Activated CD4-positive, CD25-positive, alpha-beta regulatory T cell treated with anti-CD3 and anti-CD28 coated beads, Interleukin-2, amount 50 U/mL, for 72 hours (primary cell): ENCODE results near the gene FNBP1.

Source experiments
- DNase-seq: peaks from one replicate; pipeline ENCODE4 v3.0.0; 2021

FNBP1 gene

DNA sequence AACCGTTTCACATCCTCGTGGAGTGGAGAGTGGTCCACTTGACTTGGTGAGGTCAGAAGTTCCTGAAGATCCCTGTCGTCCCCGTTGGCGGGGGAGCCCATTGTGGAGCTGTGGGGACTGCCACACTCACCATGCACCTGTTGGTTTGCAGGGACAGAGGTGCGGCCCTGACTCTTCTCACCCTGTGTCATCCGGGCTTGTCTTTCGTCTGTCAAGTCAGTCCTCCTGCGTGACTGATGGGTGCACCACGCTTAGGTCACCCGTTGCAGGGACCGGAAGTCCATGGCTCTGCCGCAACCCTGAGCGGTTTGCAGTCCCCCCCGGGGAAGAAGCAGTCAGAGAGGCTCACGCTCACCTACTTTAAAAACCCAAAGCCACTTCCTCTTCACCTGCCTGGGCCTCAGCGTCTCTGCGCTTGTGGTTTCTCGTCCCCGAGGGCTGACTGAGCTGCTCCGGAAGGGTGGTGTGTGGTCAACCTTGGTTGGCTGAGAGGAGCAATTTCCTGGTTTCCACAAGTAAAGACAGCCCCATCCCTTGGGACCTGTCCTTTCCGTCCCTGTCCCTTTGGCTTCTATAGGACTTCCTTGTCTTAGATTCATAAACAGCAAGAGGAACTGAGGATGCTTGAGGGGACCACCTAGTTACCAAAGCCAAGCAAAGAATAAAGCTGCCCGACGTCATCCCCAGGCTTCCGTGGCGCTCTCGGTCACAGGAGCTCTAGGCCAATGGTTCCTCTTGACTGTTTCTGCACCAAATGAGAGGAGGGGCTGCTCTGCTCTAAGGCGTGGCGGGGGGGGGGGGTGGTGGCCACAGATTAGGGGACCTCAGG lies 154.5 kb downstream of the FNBP1 start:
- DNase-seq: peak; percentile 90

DNA sequence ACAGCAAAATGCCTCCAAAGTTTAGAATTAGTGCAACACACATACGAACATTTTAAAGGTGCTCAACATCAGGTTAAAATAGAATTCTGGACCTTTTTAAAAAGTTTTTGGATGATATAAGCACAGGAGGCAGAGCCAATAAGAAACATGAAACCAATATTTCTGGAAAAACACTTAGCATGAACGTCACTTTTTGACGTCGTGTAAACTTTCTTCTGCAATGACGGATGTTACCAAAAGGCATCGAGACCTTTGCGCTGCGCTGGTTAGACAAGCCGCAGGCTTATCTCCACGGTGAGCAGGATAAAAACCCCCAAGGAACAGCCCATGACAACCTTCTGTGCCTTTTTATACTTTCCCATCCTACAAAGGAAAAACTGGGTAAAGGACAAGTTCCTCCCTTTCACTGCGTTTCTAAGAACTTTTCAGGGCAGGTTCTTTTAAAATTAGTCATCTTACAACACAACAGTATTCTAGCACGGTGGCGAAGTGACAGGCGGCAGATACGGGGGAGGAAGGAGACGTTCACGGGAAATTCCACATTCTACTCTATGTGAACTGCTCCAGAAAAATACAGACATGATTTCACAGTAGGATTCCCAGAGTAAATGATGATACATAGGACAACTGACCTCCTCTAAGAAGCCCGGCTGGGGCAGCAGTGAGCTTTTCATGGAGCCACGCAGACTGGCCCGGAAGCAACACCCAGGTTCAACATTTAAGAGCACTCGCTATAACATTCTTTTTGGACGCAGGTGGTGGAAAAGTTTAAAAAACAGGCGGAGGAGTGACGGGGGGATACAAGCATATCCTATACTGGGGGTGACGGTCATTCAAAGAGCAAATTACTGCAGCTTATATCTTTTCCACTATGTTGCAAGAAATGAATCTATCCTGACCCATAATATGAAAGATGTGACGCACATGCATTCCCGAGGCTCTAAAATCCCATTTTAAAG lies 155.4 kb downstream of the FNBP1 start:
- peak; percentile 51 for DNase-seq

DNA sequence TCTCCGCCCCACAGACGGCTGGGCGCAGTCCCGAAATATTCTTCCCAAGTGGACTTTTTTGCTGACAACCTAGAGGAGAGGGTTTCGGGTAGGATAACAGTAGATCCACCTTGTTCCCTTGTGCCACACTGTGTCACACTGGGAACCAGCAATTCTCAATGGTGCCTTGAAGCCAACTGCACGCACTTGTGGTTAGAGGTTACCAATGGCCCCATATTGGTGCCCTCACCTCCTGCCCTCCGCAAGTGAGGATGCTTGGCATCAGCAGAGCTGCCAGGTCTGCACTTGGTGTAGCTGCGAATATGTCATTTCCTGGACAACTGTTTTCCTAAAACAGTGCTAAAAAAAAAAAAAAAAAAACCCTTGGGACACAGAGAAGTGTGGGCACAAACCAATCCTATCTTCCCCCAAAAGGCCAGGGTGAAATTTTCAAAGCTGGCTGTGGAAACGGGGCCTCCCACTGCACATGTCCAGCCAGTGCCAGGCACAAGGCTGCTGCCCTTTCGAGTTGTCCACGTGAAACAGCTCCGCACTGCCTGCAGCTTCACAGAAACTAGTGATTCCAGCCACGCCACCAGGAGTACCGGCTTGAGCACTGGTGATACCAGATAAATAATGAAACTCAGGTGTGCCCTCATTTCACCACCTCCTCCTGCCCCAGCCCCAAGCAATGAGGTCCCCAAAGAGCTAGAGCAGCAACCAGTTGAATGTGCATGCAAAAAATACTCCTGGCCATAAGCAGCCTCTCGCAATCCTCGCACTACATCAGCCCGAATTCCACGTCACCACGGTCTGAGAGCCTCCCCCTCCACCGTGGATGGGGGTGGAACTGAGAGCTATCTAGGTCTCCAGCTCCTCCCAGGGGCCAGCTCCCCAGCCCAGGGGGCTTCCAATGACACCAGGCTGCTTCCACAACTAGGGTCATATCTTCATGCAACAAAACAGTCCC lies 156.5 kb downstream of the FNBP1 start:
- DNase-seq: peak; percentile 62

DNA sequence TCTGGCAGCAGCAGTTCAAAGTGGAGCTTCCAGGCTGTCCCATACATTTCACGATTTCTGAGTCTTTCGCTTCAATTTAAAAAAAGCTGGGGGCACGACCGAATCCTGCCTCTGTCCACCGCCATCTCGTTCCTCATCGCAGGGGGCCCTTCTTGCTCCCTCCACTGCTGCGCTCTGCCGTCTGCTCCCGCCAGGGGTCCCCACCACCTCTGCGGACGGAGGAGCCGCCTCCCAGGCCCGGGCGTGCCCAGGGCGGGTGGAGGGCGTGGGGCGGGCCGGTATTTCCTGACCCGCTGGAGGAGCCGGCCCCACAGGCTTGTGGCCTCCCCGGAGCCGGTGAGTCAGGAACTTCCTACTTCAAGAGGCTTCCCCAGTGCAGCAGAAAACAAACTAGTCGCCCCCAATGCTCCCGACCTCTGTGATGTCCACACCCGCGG lies 157.3 kb downstream of the FNBP1 start:
- peak; percentile 91 for DNase-seq

DNA sequence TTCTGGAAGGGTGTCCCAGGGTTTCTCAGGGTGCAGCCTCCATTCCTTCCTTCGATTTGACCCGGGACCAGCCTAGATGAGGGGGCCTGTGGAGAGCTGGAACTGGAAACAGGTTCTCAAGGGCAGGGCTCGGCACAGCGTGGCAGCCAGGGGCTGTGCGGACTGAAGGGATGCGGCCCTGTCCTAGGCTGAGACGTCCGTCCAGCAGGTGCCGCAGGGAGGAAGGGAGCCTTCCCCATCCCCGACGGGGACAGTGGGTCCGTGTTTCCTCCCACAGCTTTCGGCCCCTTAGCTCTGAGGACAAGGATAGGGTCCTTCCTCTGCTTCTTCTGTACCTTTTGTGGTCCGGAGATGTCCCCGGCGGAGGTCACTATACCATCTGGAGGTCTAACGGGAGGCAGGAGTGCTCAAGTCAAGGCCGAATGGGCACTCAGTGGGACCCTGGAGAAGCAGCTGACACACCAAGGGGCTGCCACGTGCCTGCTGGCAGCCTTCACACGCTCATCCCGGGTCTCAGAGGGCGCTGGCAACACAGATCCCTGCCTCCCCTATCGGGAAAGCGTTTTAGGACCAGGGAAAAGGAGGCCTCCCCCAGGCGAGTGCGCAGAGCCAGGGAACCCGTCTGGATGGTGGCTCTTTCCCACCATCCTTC lies 157.8 kb downstream of the FNBP1 start:
- DNase-seq: peak; percentile 63

DNA sequence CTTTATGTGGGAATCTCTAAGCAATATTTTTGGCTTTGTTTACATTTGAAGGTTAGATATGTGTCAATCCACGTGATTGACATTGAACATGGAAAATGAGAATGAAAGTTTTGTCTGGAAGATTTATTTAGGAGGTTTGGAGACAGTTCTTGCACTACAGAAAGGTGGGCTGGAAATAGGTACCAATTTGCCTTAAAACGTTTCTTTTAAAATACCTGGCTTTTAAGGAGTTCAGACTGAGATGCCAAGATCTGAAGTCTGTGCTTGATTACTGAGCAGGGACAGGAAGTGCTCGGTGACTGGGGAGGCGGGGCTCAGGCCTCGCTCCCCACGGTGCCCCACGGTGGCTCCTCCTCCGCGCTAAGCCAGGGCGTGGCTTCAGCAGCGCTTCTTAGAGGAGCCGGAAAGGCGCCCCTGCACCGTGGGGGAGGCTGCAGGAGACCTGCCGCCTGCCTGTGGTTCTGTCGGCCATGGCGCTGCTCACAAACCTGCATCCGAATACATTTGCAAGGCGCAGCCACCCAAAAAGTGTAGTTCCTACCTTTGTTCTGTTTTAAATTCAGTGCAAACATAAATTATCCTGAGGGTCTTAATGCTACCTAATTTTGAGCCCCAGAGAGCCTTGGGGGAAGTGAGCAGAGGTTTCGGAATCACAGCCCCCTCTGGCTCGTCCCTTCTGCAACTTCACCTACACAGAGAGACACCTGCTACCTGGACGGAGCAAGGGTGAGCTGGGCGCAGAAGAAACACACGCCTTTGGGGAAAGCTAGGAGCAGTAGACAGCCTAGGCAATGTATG lies 158.6 kb downstream of the FNBP1 start:
- DNase-seq: peak; percentile 96

DNA sequence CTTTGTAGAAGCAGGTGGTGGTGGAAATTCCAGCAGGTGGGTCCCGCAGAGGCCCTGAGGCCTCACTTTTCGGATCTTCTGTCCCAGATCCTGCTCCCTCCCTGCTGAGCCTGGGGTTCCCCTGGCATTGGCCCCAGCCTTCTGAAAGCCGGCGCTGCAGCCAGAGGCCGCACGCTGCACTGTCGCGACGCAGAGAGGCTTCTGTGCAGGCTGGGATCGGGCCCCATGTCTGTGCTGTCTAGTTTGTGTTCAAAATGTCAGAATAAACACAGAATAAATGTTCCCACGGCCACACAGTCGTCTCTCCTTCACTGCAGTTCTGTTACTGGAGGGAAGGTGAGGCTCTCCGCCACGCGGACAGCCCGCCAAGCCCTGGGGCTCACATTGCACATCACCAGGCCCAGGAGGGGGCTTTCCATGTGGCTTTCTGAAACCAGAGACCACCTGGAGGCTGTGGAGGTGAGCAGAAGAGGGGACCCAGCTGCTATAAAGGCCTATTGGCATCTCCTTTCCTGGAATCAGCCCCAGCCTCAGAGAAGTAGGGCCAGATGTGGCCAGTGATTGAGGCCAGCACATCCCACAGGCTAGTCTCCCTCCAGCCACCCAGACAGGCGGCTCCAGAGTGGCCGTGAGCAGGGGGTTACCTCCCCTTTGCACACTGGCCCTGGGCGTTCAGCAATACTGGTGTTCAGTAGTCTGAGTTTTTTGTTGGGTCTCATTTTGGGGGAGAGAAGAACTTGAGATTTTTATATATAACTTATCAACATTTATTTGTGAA lies 161.3 kb downstream of the FNBP1 start:
- no peak for DNase-seq

DNA sequence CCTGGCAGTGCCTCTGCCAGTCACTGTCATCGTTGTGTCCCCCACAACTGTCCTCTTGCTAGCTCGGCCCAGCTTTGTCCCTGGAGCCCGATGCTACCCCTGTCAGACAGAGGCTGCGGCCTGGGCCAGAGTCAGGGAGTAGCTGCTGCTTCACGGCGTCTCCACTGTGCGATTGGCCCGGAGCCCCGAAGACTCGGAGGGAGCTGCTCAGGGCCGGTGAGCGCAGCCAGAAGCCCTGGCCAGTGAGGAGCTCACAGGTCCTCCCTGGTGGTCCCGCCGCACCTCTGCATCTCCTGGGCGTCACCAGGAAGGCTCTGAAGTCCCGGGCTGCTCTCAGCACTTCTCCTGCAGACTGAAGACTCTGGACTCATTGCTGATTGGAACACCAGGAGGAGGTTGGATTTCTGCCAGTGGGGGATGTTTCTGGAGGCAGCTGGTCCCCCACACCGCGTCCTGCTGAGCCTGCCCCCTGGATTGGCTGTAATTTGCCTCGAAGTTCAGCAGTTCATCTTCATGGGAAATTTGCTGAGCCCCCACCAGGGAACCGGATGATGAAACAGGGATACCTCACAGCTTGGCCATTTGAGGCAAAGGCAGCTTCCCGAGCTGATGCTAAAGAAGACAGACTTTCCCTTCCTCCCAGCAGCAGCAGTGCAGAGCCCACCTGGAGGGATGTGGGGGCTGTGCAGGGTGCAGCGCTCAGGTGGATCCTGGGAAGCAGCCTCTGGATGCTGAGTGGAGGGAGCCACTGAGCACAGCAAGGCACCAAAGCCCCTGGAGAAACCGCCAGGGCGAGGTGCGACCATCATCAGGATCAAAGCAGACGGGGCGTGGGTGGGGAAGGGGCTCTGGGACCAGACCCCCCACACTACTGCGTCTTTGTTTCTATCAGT lies 162.1 kb downstream of the FNBP1 start:
- DNase-seq: no peak

DNA sequence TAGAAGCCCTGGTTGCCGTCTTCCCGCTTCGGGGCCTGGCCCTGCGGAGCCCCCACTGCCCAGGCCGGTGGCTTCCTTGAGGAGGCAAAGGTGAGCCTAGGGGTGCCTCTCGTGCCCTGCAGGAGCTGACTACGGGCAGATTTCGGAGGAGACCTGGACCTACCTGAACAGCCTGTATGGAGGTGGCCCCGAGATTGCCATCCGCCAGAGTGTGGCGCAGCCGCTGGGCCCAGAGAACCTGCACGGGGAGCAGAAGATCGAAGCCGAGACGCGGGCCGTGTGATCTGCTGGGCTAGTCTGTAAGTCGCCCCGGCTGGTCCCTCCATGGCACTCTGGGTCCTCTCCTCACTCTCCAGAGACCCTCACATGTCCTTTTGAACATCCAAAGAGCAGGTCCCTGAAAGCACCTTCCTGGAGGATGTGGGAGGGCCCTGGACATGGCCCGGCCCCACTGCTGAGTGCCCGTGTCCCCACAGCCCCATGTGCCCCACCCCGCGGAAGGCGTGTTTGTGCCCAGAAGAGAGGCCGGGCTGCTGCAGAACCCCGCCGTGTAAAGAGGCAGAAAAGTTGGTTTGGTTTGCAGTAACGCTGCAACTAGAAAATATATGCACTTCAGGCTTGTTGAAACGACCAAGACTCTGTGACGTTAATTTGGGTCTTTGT lies 162.9 kb downstream of the FNBP1 start:
- DNase-seq: no peak

DNA sequence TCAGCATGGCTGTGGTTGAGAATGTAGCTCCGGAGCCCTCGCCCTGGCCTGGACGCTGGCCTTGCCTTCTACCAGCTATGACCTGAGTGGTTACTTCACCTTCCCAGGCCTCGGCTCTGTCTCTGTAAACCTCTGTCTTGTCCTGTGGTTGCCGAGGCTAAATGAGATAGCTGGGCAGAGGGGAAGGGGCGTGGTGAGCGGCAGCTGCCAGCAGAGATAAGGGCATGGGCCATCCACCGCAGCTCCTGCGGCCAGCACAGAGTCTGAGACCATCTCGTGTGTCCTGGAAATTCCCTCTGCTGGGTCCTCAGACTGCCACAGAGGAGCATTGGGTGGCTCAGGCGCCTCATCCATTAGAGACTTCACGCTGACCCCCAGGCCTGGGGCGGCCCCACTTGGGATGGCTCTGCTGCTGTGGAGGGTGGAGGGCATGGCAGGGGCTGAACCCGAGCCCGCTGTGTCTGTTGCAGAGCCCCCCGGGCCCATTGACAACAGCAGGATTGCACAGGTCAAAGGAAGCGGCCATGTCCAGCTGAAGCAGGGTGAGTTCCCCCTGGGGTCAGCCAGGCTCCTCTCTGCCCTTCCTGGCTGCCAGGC lies 163.8 kb downstream of the FNBP1 start:
- no peak for DNase-seq

DNA sequence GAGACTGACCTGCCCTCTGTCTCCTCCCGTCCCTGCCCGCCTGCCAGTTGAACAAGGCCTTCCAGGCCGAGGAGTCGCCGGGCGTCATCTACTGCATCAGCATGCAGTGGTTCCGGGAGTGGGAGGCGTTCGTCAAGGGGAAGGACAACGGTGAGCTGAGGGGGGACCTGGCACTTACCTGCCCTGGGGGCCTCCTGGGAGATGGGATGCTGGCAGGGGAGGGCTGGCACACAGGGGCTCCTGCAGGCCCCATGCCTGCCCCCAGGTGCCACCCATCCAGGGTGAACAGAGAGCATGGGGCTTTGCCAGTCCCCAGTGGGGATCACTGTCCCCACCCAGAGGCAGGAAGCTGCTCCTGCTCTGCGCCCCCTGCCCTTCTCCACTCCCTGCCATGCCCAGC lies 164.7 kb downstream of the FNBP1 start:
- no peak for DNase-seq

DNA sequence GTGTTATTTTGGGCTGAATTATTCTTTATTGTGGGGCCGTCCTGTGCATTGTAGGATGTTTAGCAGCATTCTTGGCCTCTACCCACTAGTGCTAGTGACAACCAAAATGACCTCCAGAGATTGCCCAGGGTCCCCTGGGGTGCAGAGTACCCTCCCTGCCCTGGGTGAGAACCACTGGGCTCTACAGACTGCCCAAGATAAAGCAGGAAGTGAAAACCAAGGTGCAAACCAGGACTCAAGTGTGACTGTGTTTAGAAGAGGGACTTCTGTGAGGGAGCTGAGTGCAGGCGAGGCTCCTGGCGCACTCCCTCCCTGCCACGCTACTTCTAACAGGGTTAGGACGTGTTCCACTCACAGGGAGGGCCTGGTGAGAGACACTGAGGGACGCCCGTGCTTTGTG lies 166.2 kb downstream of the FNBP1 start:
- no peak for DNase-seq

DNA sequence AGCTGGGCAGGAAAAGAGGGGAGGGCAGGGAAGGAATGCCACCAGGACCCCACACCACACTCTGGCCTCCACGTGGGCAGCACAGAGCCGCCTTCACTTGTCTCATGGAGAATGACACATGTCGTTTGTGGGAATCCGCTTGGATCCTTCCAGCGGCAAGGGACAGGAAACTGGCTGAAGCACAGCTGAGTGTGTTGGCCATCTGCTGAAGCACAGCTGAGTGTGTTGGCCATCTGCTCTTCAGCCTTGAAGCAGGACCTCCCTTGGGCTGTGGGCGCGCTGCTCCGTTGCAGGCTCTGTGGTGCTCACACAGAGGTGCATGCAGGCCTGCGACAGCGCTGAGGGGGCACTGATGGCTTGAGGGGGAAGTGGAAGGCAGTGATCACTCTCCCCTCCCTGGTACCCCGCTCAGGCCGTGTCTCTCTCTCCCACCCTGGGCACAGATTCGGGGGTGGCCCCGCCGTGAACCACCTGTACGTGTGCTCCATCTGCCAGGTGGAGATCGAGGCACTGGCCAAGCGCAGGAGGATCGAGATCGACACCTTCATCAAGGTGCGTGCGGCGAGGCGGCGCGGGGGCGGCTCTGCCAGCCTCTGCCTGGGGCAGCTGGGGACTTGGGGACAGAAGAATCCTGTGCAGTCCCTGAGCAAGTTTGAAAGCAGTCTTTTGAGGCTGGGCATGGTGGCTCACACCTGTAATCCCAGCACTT lies 167.1 kb downstream of the FNBP1 start:
- DNase-seq: no peak

DNA sequence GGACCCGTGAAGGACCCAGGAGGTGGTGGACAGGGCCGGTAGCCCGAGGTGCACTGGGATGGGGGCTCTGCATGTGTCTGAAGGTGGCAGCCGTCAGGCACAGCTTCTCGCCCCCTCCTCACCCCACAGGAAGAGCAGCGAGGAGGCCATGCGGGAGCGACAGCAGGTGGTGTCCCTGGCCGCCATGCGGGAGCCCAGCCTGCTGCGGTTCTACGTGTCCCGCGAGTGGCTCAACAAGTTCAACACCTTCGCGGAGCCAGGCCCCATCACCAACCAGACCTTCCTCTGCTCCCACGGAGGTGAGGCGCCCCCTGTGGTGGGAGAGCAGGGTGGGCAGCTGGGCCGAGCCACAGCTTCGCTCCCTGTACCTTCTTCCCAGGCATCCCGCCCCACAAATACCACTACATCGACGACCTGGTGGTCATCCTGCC lies 167.8 kb downstream of the FNBP1 start:
- DNase-seq: no peak

DNA sequence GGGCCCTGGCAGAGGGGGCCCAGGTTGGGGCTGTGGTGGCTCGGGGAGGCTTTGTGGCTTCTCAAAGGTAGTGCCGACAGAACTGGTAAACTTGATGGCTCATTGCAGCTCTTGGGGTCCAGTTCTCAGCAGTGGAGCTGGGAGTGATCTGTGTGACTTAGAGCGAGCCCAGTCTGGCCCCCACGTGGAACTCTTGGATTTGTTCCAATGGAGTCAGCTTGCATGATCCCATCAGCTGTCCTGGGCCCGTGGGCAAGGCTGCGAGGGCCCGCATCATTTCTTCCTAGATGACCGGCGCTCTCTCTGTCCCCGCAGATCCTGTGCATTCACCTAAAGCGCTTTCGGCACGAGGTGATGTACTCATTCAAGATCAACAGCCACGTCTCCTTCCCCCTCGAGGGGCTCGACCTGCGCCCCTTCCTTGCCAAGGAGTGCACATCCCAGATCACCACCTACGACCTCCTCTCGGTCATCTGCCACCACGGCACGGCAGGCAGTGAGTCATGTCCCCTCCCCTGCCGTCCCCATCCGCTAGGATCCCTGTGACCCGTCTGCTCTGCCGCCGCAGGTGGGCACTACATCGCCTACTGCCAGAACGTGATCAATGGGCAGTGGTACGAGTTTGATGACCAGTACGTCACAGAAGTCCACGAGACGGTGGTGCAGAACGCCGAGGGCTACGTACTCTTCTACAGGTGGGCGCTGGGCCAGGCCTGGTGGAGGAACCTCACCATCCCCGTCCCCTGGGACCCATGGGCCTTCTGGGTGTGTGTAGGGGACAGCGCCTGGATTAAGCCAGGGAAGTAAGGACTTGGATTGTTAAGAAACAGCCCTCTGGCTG lies 168.5 kb downstream of the FNBP1 start:
- no peak for DNase-seq

DNA sequence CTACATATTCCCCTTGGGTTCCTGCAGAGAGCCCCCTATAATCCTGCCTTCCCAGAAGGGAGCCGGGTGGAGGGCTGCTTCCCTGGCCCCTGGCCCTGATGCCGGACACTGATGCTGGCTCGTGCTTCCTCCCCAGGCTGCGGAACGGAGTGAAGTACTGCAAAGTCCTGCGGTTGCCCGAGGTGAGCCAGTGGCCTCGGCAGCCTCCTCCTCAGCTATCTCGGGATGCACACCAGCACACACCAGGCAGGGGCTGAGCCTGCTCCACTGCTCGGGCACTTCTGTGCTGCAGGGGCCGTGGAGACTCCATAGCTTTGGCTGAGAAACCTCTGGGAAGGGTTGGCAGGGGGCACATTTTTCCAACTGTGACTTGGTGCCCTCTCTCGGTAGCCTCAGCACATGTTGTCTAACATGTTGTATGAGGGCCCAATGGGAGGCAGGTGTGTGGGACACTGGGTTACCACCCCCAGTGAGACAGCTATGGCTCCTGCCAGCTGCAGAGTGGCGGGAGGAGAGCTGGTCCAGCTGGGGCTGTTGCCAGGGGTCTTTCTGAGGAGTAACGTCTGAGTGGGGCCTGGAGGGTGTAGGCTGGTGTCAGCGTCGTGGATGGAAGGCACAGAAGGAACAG lies 169.3 kb downstream of the FNBP1 start:
- DNase-seq: no peak
